ENCODE measurements around the gene MYORG.
"Not testable (repeated sequence)": the region's sequence is repeated elsewhere in the genome, so short reads cannot be mapped to it uniquely, and the experiment has no call there.

The MYORG gene

DNA sequence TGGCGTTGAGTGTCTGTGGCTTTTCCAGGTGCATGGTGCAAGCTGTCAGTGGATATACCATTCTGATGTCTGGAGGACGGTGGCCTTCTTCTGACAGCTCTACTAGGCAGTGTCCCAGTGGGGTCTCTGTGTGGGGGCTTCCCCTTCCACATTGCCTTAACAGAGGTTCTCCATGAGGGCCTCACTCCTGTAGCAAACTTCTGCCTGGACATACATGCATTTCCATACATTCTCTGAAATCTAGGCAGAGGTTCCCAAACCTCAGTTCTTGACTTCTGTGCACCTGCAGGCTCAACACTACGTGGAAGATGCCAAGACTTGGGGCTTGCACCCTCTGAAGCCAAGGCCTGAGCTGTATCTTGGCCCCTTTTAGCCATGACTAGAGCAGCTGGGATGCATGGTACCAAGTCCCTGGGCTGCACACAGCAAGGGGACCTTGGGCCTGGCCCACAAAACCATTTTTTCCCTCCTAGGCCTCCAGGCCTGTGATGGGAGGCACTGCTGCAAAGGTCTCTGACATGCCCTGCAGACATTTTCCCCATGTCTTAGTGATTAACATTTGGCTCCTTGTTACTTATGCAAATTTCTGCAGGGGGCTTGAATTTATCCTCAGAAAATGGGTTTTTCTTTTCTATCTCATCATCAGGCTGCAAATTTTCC is 8.8 kb downstream of the MYORG start:
- not testable (repeated sequence) for DNase-seq

DNA sequence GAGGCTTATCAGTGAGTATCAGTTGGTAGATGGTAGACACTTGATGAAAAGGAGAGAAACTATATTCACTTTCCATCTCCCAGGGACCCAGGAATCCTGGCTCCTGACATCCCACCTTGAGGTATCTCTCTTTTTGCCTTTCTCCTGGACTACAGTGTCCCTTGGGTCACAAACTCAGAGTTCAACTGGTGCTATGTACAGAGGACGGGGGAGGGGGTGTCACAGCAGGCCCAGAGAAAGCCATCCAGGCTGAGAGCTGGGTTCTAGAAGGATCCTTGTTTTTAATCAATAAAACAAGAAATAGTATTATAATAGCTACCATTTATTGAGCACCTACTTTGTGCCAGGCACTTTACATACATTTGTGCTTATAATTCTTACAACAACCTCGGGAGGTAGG is 10.3 kb downstream of the MYORG start:
- DNase-seq: no peak

DNA sequence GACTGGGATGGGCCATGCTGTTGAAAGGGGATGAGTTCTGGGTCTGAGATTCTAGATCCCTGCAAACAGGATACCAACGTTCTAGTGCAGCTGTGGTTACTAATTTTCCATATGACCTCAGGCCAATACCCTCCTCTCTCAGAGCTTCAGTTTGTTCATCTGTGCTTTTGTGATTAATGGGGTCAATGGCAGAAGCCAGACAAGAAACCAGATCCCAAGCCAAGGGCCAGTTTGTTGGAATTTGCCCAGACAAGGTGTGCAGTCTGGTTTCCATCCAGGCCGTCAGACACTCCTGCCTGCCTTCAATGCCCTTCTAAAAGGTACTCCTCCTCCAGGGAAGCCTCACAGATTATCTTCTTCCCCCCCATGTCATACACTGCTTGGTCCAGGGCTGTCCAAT is 11.4 kb downstream of the MYORG start:
- DNase-seq: no peak

DNA sequence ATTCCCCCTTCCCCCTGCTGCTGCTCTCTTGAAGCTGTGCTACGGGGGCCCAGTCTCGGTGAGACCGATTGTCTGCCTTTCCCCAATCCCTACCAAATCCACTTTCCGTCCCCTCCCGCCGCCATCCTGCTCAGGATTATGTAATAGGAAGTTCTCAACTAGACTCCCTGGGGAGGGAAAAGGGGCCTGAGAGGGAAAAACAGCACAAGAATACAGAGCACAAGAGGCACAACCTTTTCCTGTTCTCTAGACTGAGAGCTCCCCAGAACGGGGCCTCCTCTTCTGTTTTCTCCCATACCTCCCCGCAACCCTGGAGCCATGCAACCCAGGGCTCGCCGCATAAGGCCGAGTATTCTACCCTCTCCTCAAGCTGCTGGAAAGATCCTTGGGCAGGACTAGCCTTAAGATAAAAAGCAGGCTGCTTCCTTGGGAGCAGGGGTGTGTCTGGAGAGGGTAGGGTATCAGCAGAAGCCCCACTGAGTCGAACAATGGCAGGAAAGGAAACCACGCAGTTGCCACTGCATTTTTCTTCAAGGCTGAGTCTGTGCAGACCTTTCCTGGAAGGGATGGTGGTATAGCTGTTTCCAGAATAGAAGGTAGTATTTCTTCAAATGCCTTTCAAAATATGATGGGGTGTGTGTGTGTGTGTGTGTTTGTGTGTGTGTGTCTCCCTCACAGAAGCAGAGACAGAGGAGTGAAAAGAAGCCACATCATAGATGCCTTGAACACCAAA is 12.9 kb downstream of the MYORG start:
- DNase-seq: no peak

DNA sequence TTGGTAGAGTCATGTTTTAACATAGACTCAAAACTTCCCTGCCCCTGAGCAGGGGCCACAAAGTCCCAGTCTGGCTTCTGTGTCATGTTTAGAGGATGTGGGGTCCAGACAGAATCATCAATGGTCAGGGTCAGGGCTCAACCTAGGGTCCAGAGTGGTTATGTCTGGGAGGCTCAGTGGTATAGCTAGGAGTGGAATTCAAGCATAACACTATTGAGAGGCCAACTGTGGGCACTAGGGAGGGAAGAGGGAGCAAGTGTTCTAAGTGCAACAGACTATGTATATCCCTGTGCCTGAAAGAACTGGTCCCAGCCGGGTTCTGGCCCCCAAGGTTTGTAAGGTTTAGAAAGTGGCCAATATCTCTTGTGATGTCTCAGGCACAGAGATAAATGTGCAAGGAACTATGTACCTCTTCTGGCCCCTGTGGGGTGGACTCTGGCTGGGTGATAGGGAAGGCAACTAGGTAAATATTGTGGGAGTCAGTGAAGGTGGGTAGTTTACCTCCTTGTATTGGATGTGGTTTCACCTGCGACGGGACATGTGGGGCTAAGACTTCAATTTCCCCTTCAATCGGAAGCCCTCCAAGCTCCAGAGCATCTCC is 14.0 kb downstream of the MYORG start:
- DNase-seq: no peak

DNA sequence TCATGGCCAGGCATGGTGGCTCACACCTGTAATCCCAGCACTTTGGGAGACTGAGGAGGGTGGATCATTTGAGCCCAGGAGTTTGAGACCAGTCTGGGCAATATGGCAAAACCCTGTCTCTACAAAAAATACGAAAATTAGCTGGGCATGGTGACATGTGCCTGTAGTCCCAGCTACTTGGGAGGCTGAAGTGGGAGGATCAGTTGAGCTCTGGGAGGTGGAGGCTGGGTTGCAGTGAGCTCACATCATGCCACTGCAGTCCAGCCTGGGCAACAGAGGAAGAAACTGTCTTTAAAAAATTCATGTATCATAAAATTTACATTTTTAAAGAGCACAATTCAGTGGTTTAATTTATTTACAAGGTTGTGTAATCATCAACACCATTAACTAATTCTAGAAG is 23.7 kb downstream of the MYORG start:
- DNase-seq: not testable (repeated sequence)

DNA sequence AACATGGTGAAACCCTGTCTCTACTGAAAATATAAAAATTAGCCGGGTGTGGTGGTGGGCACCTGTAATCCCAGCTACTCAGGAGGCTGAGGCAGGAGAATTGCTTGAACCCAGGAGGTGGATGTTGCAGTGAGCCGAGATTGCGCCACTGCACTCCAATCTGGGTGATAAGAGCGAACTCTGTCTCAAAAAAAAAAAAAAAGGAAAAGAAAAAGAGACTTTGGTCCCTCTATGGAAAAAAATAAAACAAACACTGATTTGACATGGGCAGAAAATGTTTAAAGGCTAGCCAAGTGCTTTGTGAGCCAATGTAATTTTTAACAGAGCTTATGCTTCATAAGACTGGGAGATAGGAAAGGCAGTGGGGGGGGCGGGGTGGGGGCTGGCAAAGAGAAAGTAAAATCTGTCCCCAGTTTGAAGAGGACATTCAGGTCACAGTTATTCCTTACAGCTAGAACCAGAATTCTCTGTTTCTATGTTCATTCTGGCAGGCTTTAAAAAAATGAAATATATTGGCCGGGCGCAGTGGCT is 24.5 kb downstream of the MYORG start:
- not testable (repeated sequence) for DNase-seq

DNA sequence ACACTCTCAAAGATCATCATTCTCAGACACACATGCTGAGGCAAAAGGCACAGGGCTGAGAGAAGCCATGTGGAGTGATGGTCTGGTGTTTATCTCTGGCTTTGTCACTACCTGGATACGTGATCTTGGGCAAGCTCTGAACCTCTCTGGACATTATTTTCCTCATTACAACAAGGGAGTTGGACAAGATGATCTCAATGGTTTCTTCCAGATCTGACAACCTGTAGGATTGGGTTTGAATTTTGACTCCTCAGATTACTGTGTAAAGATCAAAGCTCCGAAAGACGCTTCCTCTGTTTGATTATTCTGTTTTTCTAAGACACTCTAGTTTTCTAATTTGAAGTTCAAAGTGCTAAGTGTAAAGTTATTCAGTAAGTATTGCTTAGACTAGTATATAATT is 27.4 kb downstream of the MYORG start:
- no peak for DNase-seq

DNA sequence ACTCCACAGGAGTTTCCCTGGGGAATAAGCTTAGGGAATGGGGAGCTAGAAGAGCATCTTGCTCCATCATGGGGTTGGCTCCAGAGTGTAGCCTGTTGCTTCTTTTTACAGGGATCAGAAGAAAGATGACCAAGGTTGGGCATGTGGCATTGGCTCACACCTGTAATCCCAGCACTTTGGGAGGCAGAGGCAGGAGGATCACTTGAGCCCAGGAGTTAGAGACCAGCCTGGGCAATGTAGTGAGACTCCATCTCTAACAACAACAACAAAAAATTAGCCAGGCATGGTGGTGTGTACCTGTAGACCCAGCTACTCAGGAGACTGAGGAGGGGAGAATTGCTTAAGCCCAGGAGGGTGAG is 28.9 kb downstream of the MYORG start:
- DNase-seq: no peak

DNA sequence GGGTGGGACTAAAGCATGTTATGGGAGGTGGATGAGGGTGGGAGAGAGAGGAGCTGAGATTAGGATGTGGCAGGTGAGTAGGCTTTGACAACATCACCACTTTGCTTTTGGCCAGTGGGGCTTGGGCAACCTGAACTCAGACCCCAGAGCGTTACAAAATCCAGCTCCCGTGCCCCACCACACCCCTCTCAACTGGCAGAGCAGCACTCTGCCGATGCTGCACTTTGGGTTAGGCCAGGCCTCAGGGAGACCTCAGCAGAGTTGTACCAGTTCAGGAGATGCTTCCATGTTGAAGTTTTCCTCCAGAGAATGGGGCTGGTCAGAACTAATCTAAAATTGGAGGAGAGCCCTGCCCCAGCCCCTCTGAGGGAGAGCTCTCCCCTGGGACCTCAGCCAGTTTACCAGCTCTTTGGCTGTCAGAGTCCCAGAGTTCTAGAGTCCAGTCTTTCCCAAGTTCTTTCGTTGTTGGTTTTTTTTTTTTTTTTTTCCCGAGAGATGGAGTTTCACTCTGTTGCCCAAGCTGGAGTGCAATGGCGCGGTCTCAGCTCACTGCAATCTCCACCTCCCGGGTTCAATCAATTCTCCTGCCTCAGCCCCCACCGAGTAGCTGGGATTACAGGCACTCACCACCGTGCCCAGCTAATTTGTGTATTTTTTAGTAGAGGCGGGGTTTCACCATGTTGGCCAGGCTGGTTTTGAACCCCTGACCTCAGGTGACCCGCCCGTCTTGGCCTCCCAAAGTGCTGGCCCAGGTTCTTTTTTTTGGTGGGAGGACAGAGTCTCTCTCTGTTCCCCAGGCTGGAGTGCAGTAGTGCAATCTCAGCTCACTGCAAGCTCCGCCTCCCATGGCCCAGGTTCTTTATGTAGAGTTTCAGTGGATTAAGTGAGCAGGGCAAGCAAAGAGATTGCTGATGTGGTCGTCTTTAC is 29.6 kb downstream of the MYORG start:
- DNase-seq: no peak

DNA sequence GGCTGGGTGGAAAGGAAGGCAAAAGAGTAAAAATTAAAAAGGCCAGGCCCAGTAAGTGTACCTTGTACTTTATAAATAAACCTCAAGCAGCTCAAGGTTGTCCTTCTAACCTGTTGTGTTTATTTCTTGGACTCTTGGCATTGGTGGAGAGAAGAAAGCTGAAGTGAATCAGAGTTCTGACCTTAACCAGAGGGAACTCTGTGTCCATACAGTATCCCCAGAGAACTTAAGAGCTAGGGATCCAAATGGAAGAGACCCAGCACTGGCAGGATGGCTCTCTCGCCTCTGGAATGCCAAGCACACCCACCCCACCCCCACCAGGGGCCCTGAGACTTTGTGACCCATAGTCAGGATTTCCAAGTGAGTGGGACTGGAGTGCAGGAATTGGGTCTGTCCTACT is 33.1 kb downstream of the MYORG start:
- no peak for DNase-seq

DNA sequence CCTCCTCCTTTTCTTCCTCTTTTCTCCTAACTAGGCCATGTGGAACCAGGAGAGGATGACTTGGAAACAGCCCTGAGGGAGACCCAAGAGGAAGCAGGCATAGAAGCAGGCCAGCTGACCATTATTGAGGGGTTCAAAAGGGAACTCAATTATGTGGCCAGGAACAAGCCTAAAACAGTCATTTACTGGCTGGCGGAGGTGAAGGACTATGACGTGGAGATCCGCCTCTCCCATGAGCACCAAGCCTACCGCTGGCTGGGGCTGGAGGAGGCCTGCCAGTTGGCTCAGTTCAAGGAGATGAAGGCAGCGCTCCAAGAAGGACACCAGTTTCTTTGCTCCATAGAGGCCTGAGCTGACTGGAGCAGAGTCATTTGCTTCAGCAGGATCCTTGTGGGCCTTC is 33.6 kb downstream of the MYORG start:
- DNase-seq: no peak

DNA sequence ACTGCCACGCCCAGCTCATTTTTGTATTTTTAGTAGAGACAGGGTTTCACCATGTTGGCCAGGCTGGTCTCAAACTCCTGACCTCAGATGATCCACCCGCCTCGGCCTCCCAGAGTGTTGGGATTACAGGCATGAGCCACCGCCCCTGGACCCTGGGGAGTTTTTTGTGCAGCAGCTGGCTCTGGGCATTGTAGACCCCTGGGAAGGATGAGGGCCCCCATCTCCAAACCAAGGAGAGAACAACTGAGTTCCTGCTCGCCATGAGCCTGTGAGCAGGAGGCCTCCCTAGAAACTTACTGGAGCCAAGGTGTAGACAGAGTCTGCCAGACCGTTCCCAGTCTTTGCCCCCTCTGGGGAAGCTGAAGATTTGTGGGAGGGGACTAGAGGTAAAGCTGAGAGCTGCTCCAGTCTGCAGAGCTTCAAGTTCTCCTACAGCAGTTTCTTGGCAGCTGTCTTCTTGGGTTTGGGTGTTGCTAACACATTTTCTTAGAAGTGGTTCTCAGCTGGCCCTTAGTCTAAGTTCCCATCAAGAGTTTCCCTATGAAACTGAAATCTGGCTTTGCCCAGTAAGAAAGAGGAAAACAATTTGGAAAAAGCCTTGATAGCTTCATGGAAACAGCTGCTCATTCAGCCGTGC is 34.9 kb downstream of the MYORG start:
- DNase-seq: no peak

DNA sequence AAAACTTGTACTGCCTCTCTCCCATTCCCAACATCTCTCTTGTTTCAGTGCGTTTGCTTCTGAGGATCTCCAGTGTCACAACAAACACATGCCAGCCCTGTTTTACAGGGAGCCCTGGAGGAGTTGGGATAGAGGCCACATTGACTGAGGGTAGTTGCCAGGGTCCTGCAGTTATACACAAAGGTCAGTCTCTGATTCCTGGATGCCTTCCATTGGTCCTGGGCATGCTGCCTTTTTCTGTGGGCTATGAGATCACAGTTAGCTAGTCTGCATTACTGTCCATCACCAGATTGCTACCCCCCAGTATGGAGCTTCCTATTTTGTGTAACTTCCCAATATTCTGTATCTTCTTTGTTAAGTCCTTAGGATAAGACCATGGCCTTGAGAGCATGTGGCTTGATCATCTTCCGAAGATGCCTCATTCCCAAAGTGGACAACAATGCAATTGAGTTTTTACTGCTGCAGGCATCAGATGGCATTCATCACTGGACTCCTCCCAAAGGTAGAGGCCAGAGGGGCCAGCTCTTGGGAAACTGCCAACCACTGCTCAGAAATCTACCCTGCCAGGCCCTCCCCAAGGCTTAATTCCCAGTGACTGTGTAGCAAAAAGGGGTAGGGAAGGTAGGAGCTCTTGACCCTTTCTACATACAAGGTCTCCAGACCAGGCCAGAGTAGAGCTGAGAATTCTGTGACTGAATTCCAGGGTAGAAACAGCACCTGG is 37.9 kb downstream of the MYORG start:
- DNase-seq: no peak

DNA sequence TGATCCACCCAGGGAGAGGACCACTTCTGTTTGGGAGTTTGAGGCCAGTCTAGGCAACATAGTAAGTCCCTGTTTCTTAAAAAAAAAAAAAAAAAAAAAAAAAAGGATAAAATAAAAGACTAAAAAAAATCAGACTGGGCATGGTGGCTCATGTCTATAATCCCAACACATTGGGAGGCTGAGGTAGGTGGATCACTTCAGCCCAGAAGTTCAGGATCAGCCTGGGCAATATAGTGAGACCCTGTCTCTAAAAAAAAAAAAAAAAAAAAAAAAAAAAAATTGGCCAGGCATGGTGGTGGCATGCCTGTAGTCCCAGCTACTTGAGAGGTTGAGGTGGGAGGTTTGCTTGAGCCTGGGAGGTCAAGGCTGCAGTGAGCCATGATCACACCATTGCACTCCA is 38.6 kb downstream of the MYORG start:
- not testable (repeated sequence) for DNase-seq

DNA sequence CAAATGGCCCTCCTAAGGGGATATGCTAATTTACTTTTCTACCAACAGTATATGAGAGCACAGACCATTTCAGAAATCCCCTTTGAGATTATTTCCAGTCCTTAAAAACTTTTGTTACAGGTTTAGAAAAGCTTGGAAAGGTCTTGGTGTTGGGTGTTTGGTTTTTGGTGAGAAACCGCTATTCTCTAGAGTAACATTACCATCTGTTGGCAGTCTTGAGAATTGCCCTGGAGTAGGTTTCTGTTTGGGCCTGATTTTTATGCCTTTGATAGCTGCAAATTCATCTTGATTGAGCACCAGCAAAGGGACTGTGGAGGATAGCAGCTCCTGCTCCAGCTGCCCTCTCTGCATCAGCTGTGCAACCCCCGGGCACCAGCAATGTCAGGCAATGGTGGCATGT is 39.3 kb downstream of the MYORG start:
- DNase-seq: no peak

DNA sequence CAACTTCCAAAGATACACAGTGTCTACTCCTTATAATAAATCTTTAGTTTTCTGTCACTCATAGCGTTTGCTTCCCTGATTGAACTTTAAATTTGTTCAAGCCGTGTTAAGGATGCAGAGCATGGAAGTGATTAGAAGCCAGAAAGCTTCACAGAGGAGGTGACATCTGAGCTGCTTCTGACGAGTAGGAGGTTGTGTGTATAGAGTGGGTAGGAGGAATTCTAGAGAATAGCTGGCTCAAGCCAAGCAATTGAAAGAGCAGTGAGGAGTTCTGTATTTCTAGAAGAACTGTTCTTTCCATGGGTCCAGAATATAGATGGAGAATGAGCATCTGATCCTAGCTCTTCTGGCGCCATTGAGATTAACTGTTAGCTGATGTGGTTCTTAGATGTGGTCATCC is 41.3 kb downstream of the MYORG start:
- DNase-seq: no peak

DNA sequence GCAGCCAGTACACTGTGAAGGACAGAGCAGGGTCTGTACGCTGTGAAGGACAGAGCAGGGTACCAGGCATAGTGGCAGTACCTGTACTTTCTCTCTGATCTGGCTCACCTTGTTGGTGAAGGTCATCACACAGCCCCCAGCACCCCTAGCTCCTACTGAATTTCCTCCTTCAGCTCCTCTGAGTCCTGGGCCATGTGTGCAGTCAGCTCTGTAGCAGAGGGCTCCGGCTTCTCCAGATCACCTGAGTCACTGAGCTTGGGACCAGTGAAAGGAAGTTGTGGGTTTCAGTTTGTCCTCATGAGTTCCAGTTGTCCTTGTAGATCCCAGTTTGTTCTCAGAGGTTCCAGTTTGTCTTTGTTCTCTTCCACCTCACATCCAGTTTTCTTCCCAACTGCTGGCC is 41.8 kb downstream of the MYORG start:
- DNase-seq: no peak

DNA sequence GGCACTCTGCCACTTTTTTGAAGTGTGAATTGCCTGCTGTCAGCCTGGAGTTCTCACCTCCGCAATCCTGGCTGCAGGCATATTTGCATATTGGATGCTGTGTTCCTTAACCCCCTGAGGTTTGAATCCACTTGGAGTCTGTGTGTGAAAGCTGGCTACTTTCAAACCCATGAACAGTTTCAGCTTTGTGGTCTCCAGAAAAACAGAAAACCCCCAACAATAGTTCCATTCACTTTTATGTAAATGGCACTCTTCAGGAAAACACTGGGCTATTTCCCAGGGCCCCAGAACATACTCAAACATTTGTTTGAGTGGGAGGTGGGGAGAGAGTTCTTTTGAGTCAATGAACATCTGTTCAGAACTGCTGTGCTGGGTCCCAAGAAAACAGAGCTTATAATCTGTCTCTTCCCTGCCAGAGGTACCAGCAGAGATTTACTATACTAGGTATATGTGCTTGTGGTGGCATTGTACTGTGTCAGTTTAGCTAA is 42.3 kb downstream of the MYORG start:
- DNase-seq: no peak

DNA sequence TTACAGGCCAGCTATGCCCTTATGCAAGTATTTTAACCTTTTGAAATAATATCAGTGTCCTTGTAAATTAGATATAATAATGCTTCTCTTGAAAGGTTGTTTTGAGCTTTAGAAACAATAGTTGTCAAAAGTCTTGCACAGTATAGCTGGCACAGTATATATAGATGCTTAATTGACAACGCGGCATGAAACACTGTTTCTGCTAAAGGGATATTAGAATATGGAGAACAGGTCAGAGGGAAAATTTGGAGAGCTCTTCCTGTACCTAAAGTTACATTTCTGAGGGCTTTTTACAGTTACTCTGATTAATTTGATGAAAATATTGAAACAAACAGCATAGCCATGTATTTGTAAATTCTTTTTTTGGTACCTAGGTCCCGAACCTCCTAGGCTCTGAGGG is 42.9 kb downstream of the MYORG start:
- DNase-seq: no peak

DNA sequence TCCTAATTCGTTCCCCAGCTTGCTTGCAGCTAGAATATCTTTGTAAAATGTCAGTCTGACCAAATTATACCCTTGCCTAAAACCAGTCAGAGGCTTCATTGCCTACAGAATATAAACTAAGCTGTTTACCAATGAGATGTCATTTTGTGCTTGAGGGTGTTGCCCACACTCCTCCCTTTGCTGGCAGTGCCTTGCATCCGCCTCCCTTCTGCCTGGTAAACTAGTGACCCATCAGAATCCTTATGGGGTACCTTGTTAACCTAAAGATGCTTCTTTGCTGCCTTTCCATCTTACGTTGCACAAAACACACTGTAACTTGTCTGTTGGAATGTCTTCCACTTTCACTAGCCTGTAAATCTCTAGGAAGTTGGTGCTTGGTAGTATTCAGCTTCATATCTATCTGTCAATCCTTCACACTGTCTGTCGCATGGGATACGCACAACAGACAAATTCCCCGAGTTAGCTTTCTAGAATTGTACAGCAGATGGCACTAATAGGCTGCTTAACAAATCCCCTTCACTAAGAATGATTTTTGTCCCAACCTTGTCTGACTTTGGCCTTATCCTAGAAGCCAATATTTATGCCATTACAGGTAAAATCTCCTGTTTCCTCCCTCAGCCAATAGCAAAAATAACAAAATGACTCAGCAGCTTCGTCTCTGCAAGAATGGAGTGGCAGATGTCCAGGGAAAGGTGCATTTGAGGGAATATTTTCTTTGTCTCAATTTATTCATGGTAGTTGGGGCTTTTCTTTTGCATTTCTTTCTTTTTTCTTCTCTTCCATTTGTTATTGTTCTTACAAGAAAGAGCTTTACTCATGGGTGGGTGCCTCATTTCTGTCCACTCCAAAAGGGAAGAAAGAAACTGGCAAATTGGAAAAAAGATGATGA is 44.4 kb downstream of the MYORG start:
- no peak for DNase-seq
